B cell (primary cell): ENCODE data around the gene CBLB.

Experiments used
- EZH2 ChIP-seq: IDR thresholded peaks from 2 replicates; pipeline ENCODE4 v1.6.1; 2012; ENCODE audit warnings: borderline replicate concordance, low read depth, mild to moderate bottlenecking, moderate library complexity, low read length; ENCODE audit not compliant: insufficient read depth, poor library complexity, severe bottlenecking
- TF ChIP-seq, protein P1 (sequence below): fragments of 200-600 bp; IDR thresholded peaks from one replicate; pipeline ENCODE4 v1.8.0; 2022; ENCODE audit warnings: antibody characterized with exemption, mild to moderate bottlenecking

DNA sequence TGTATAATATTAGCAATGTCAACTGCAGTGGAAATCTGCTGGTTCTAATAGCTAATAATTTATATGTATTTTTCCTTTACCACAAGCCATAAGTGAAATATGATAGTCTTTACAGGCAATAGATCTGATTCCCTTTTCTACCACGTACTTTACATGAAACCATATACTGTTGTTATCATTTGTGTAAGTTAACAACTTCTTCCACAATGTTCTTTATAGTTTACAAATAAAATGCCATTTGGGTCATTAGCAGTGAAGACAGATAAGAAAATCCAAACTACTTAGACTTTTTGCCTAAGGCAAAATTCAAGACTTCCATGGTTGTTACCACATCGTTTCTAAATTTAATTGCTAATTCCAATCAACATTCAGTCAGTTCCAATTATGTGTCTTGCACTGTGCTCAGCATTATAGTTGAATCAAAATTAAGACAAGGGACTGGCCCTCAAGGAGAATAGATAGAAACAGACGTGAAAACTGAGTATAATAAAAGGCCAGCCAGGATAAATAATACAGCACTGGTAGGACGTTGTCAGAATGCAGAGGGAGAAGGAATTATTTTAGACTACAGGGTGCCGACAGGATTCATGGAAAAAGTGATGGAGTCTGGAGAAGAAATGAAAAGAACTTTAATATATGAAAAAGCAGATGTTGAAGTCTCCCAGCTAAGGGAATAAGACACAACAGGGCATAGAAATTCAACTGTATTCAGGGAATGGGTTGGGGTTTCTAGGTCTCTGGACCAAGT is 252.3 kb downstream of the CBLB start:
- TF ChIP-seq, protein P1, sequence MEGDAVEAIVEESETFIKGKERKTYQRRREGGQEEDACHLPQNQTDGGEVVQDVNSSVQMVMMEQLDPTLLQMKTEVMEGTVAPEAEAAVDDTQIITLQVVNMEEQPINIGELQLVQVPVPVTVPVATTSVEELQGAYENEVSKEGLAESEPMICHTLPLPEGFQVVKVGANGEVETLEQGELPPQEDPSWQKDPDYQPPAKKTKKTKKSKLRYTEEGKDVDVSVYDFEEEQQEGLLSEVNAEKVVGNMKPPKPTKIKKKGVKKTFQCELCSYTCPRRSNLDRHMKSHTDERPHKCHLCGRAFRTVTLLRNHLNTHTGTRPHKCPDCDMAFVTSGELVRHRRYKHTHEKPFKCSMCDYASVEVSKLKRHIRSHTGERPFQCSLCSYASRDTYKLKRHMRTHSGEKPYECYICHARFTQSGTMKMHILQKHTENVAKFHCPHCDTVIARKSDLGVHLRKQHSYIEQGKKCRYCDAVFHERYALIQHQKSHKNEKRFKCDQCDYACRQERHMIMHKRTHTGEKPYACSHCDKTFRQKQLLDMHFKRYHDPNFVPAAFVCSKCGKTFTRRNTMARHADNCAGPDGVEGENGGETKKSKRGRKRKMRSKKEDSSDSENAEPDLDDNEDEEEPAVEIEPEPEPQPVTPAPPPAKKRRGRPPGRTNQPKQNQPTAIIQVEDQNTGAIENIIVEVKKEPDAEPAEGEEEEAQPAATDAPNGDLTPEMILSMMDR = no peak
- TF ChIP-seq EZH2 = no peak
